ENCODE data around the gene CCHCR1. TPM values are rescaled to one million over a fixed set of nuclear protein-coding genes. Genes with fewer than 3 reads are reported as not detected.
"Not testable (repeated sequence)": the region's sequence is repeated elsewhere in the genome, so short reads cannot be mapped to it uniquely, and the experiment has no call there.

The CCHCR1 gene
- total RNA-seq, 1 donor from 2014 or later, result 48.6 TPM

GRCh38 chr6:31168606-31169005 lies 11.0 kb upstream of the CCHCR1 start:
- H3K4me3 Mint-ChIP-seq, result no peak overlapping the region
- DNase-seq (ENCODE audit: low read depth, low spot score), result no peak
- H3K27me3 Mint-ChIP-seq (ENCODE audit: low read depth), result peaks cover 4% of the 10 kb centered on the region
- no peaks in the 10 kb centered on the region for H3K9me3 Mint-ChIP-seq
- no peaks in the 10 kb centered on the region for H3K36me3 Mint-ChIP-seq (ENCODE audit: low read depth)
- TF ChIP-seq CTCF (conservative IDR thresholded peaks at IDR 0.05), result no peak
- peaks cover 22% of the 10 kb centered on the region for H3K4me1 Mint-ChIP-seq
- H3K27ac Mint-ChIP-seq (ENCODE audit: unreplicated experiment), result peak overlapping the region; percentile 85

- Mint-ChIP-seq H3K4me1 (peaks cover 16% of the 10 kb centered on the region), H3K4me3 (no peak overlapping the region), H3K36me3 (ENCODE audit: low read depth) (peaks cover 3% of the 10 kb centered on the region), H3K27me3 (ENCODE audit: low read depth) (peaks cover under 1% of the 10 kb centered on the region), H3K9me3 (no peaks in the 10 kb centered on the region), H3K27ac (ENCODE audit: unreplicated experiment) (peak overlapping the region; percentile 68)
- DNase-seq (ENCODE audit: low read depth, low spot score), result no peak
- no peak for TF ChIP-seq CTCF (conservative IDR thresholded peaks at IDR 0.05)
Measured at GRCh38 chr6:31165986-31166385, 8.4 kb upstream of the CCHCR1 start.

- peaks cover 16% of the 10 kb centered on the region for H3K4me1 Mint-ChIP-seq
- not testable (repeated sequence) for H3K4me3 Mint-ChIP-seq
Measured at GRCh38 chr6:31165064-31165832, 7.6 kb upstream of the CCHCR1 start.

GRCh38 chr6:31164475-31165063 lies 7.0 kb upstream of the CCHCR1 start:
- not testable (repeated sequence) for H3K27me3 Mint-ChIP-seq (ENCODE audit: low read depth)

More at GRCh38 chr6:31165064-31165832, 7.6 kb upstream of the CCHCR1 start:
- H3K27ac Mint-ChIP-seq (ENCODE audit: unreplicated experiment); H3K9me3 Mint-ChIP-seq; DNase-seq (ENCODE audit: low read depth, low spot score); H3K36me3 Mint-ChIP-seq (ENCODE audit: low read depth); H3K27me3 Mint-ChIP-seq (ENCODE audit: low read depth): not testable (repeated sequence)

GRCh38 chr6:31163922-31164321 lies 6.3 kb upstream of the CCHCR1 start:
- no peaks in the 10 kb centered on the region for H3K27me3 Mint-ChIP-seq (ENCODE audit: low read depth)
- peaks cover 3% of the 10 kb centered on the region for H3K36me3 Mint-ChIP-seq (ENCODE audit: low read depth)
- no peaks in the 10 kb centered on the region for H3K9me3 Mint-ChIP-seq
- H3K4me3 Mint-ChIP-seq, result no peak overlapping the region
- H3K27ac Mint-ChIP-seq (ENCODE audit: unreplicated experiment), result no peak overlapping the region
- DNase-seq (ENCODE audit: low read depth, low spot score), result no peak
- peaks cover 22% of the 10 kb centered on the region for H3K4me1 Mint-ChIP-seq
- no peak for TF ChIP-seq CTCF (conservative IDR thresholded peaks at IDR 0.05)

More at GRCh38 chr6:31164475-31165063, 7.0 kb upstream of the CCHCR1 start:
- not testable (repeated sequence) for H3K9me3 Mint-ChIP-seq; H3K27ac Mint-ChIP-seq (ENCODE audit: unreplicated experiment); H3K4me3 Mint-ChIP-seq; DNase-seq (ENCODE audit: low read depth, low spot score); H3K36me3 Mint-ChIP-seq (ENCODE audit: low read depth)
- peaks cover 22% of the 10 kb centered on the region for H3K4me1 Mint-ChIP-seq

- Mint-ChIP-seq H3K4me1 (peaks cover 27% of the 10 kb centered on the region), H3K27me3 (ENCODE audit: low read depth) (no peaks in the 10 kb centered on the region), H3K36me3 (ENCODE audit: low read depth) (peaks cover 3% of the 10 kb centered on the region), H3K27ac (ENCODE audit: unreplicated experiment) (no peak overlapping the region), H3K9me3 (no peaks in the 10 kb centered on the region), H3K4me3 (no peak overlapping the region)
- TF ChIP-seq CTCF (conservative IDR thresholded peaks at IDR 0.05), result no peak
- DNase-seq (ENCODE audit: low read depth, low spot score), result no peak
Measured at GRCh38 chr6:31162463-31163165, 5.0 kb upstream of the CCHCR1 start.

Data from neural crest cell (in vitro differentiated cells).